ENCODE results near the gene DNAH14.
"Not testable (repeated sequence)": the region's sequence is repeated elsewhere in the genome, so short reads cannot be mapped to it uniquely, and the experiment has no call there.

- not testable (repeated sequence) for TF ChIP-seq CTCF (IDR thresholded peaks at IDR 0.05); ZFX (IDR thresholded peaks at IDR 0.05; ENCODE audit: borderline replicate concordance)
Observed at GRCh38 chr1:224946349-224946691, 16.8 kb downstream of the DNAH14 start.

Measured in 22Rv1 (cell line).